SK-N-SH (cell line): Measurements from ENCODE around the gene RND3.

Experiments used
- ELF1 ChIP-seq: IDR thresholded peaks from 2 replicates; pipeline ENCODE4 v1.4.0; 2012
- EZH2phosphoT487 ChIP-seq: fragments of 200-600 bp; sonication (generic); IDR thresholded peaks from 2 replicates; pipeline ENCODE4 v1.6.1; 2017; ENCODE audit warnings: low read depth, mixed run types, mild to moderate bottlenecking, antibody characterized with exemption, moderate library complexity, borderline replicate concordance
- POLR2AphosphoS5 ChIP-seq: IDR thresholded peaks from 2 replicates; pipeline ENCODE4 v1.6.1; 2012; ENCODE audit warnings: low read depth, low read length
- RAD21 ChIP-seq: IDR thresholded peaks from 2 replicates; pipeline ENCODE4 v1.6.1; 2012; ENCODE audit warnings: mild to moderate bottlenecking, low read length
- SMC3 ChIP-seq: IDR thresholded peaks from 2 replicates; pipeline ENCODE4 v1.6.1; 2012; ENCODE audit warnings: low read depth, low read length, improper control_type of control experiment
- TAF1 ChIP-seq: IDR thresholded peaks from 2 replicates; pipeline ENCODE4 v1.6.1; 2012; ENCODE audit warnings: low read depth, mild to moderate bottlenecking, low read length, moderate library complexity, borderline replicate concordance
- YY1 ChIP-seq: IDR thresholded peaks from 2 replicates; pipeline ENCODE4 v1.4.0; 2012; ENCODE audit warnings: low read depth, mild to moderate bottlenecking
- TF ChIP-seq, protein P1 (sequence below): fragments of 200-600 bp; sonication (generic); IDR thresholded peaks from 2 replicates; pipeline ENCODE4 v1.6.1; 2017; ENCODE audit warnings: antibody characterized with exemption, mild to moderate bottlenecking, moderate library complexity
- TF ChIP-seq, protein P2 (sequence below): fragments of 150-350 bp; IDR thresholded peaks from 2 replicates; pipeline ENCODE4 v1.6.1; 2017; ENCODE audit warnings: antibody characterized with exemption, low read length, low read depth, borderline replicate concordance
- TF ChIP-seq, protein P3 (sequence below): IDR thresholded peaks from 2 replicates; pipeline ENCODE4 v1.6.1; 2012; ENCODE audit warnings: mild to moderate bottlenecking, low read depth, low read length, moderate library complexity

DNA sequence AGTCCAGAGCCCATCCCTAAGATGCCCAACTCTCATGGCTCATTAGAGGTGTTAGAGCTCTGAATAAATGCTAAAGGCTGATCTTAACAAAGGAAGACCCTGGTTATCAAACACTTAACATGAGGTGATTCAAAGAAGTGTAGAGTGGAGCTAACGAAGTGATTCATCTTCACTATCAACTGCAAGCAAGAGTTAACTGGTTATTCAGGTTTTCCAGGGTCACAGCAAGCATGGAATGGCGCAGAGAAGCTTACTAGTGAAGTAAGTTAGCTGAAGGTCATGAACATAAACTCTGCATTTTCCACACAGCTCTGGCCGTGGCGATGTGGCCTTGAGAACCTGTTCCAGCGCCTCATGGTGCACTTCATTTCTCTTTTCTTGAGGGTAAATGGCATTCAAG is 17.0 kb downstream of the RND3 start:
- TF ChIP-seq TAF1 (no peak), RAD21 (no peak), POLR2AphosphoS5 (no peak), ELF1 (no peak), YY1 (no peak), EZH2phosphoT487 (no peak), SMC3 (no peak)
- TF ChIP-seq, protein P1, sequence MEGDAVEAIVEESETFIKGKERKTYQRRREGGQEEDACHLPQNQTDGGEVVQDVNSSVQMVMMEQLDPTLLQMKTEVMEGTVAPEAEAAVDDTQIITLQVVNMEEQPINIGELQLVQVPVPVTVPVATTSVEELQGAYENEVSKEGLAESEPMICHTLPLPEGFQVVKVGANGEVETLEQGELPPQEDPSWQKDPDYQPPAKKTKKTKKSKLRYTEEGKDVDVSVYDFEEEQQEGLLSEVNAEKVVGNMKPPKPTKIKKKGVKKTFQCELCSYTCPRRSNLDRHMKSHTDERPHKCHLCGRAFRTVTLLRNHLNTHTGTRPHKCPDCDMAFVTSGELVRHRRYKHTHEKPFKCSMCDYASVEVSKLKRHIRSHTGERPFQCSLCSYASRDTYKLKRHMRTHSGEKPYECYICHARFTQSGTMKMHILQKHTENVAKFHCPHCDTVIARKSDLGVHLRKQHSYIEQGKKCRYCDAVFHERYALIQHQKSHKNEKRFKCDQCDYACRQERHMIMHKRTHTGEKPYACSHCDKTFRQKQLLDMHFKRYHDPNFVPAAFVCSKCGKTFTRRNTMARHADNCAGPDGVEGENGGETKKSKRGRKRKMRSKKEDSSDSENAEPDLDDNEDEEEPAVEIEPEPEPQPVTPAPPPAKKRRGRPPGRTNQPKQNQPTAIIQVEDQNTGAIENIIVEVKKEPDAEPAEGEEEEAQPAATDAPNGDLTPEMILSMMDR: no peak
- TF ChIP-seq, protein P2, sequence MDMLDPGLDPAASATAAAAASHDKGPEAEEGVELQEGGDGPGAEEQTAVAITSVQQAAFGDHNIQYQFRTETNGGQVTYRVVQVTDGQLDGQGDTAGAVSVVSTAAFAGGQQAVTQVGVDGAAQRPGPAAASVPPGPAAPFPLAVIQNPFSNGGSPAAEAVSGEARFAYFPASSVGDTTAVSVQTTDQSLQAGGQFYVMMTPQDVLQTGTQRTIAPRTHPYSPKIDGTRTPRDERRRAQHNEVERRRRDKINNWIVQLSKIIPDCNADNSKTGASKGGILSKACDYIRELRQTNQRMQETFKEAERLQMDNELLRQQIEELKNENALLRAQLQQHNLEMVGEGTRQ: no peak
- TF ChIP-seq, protein P3, sequence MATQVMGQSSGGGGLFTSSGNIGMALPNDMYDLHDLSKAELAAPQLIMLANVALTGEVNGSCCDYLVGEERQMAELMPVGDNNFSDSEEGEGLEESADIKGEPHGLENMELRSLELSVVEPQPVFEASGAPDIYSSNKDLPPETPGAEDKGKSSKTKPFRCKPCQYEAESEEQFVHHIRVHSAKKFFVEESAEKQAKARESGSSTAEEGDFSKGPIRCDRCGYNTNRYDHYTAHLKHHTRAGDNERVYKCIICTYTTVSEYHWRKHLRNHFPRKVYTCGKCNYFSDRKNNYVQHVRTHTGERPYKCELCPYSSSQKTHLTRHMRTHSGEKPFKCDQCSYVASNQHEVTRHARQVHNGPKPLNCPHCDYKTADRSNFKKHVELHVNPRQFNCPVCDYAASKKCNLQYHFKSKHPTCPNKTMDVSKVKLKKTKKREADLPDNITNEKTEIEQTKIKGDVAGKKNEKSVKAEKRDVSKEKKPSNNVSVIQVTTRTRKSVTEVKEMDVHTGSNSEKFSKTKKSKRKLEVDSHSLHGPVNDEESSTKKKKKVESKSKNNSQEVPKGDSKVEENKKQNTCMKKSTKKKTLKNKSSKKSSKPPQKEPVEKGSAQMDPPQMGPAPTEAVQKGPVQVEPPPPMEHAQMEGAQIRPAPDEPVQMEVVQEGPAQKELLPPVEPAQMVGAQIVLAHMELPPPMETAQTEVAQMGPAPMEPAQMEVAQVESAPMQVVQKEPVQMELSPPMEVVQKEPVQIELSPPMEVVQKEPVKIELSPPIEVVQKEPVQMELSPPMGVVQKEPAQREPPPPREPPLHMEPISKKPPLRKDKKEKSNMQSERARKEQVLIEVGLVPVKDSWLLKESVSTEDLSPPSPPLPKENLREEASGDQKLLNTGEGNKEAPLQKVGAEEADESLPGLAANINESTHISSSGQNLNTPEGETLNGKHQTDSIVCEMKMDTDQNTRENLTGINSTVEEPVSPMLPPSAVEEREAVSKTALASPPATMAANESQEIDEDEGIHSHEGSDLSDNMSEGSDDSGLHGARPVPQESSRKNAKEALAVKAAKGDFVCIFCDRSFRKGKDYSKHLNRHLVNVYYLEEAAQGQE: no peak
